Brain microvascular endothelial cell (primary cell): ENCODE measurements around the gene SP110.
"Not testable (repeated sequence)": the region's sequence is repeated elsewhere in the genome, so short reads cannot be mapped to it uniquely, and the experiment has no call there.

Experiments used
- DNase-seq: peaks from one replicate; pipeline ENCODE4 v3.0.0-alpha.2; 2020
- H3K27ac ChIP-seq: fragments of 250-450 bp; sonication (Bioruptor Pico); 2 replicates; pipeline ENCODE4 v1.5.1; 2020; ENCODE audit warnings: mild to moderate bottlenecking, moderate library complexity
- H3K27me3 ChIP-seq: fragments of 250-450 bp; sonication (Bioruptor Pico); replicated peaks from 2 replicates; pipeline ENCODE4 v1.5.1; 2020; ENCODE audit warnings: mild to moderate bottlenecking
- H3K36me3 ChIP-seq: fragments of 250-450 bp; sonication (Bioruptor Pico); replicated peaks from 2 replicates; pipeline ENCODE4 v1.5.1; 2020; ENCODE audit warnings: mild to moderate bottlenecking
- H3K4me3 ChIP-seq: 2 replicates; pipeline ENCODE4 v1.5.1; 2011; ENCODE audit warnings: low read depth, mild to moderate bottlenecking, control low read depth, low read length, moderate library complexity
- CTCF ChIP-seq: IDR thresholded peaks from 2 replicates; pipeline ENCODE4 v1.5.1; 2011; ENCODE audit warnings: low read depth, mild to moderate bottlenecking, moderate library complexity, low read length, control low read depth, inconsistent platforms; ENCODE audit errors: missing control alignments
- in situ Hi-C: cut with HindIII; loops from 2 replicates; pipeline ENCODE4 v1.10.0; 2017; ENCODE audit warnings: low sequenced_read_pairs, low pct_ligation_motif_present

Gene SP110

GRCh38 chr2:230230496-230231200 is 10.9 kb upstream of the SP110 start:
- H3K4me3 ChIP-seq: no peak overlapping the region
- H3K27ac ChIP-seq: peak overlapping the region; percentile 74
- TF ChIP-seq CTCF: no peak
- H3K36me3 ChIP-seq: no peaks in the 10 kb centered on the region
- no peaks in the 10 kb centered on the region for H3K27me3 ChIP-seq
- in situ Hi-C loops: no loop called here
- DNase-seq: no peak

GRCh38 chr2:230230087-230230486 is 10.3 kb upstream of the SP110 start:
- Histone ChIP-seq H3K27me3 (no peaks in the 10 kb centered on the region), H3K27ac (peak overlapping the region; percentile 74), H3K4me3 (no peak overlapping the region), H3K36me3 (no peaks in the 10 kb centered on the region)
- in situ Hi-C loops: no loop called here
- TF ChIP-seq CTCF: peak; percentile 14
- peak; percentile 93 for DNase-seq

GRCh38 chr2:230227216-230227615 is 7.4 kb upstream of the SP110 start:
- Histone ChIP-seq H3K27me3 (no peaks in the 10 kb centered on the region), H3K27ac (no peak overlapping the region), H3K4me3 (no peak overlapping the region), H3K36me3 (no peaks in the 10 kb centered on the region)
- no peak for DNase-seq
- TF ChIP-seq CTCF: no peak
- in situ Hi-C loops: no loop called here

DNA sequence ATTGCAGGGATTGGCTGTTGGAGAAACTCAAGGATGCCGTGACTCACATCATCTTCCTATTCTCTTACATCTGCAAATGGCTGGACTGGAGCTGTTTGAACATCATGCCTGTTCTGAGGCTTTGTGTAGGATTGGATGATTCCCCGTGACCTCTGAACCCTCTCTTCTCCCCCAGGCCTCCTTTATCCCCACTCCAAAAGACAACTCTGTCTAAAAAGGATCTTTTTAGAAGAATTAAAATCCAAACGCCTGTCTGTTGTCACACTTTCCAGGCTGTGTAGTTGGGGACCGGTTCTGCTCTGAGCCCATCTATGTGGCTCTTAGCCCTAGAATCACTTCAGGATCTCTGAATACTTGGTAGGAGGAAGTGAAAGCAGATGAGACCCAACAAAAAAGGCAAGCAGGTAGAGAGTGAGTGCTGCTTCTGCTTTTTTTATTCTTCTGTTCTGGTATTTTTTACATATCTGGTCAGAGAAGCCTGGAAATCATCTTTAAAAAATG is 6.3 kb upstream of the SP110 start:
- Histone ChIP-seq H3K4me3 (no peak overlapping the region), H3K36me3 (no peaks in the 10 kb centered on the region), H3K27me3 (no peaks in the 10 kb centered on the region), H3K27ac (no peak overlapping the region)
- in situ Hi-C loops: no loop called here
- DNase-seq: no peak
- TF ChIP-seq CTCF: no peak

GRCh38 chr2:230225486-230225885 is 5.7 kb upstream of the SP110 start, which contains the start of gene SP140:
Gene SP140, plus strand, starts transcription at chr2:230225736. Its CDS starts 109 bp downstream, at chr2:230225845.
- no peaks in the 10 kb centered on the region for H3K27me3 ChIP-seq
- DNase-seq: no peak
- H3K27ac ChIP-seq: no peak within 1 kb of the TSS
- in situ Hi-C loops: no loop called here
- H3K4me3 ChIP-seq: no peak within 1 kb of the TSS
- H3K36me3 ChIP-seq: no peaks in the 10 kb centered on the region
- no peak for TF ChIP-seq CTCF

GRCh38 chr2:230224458-230224857 is 4.7 kb upstream of the SP110 start:
- H3K4me3 ChIP-seq: no peak overlapping the region
- in situ Hi-C loops: no loop called here
- no peaks in the 10 kb centered on the region for H3K36me3 ChIP-seq
- H3K27me3 ChIP-seq: no peaks in the 10 kb centered on the region
- no peak for DNase-seq
- no peak for TF ChIP-seq CTCF
- H3K27ac ChIP-seq: no peak overlapping the region

DNA sequence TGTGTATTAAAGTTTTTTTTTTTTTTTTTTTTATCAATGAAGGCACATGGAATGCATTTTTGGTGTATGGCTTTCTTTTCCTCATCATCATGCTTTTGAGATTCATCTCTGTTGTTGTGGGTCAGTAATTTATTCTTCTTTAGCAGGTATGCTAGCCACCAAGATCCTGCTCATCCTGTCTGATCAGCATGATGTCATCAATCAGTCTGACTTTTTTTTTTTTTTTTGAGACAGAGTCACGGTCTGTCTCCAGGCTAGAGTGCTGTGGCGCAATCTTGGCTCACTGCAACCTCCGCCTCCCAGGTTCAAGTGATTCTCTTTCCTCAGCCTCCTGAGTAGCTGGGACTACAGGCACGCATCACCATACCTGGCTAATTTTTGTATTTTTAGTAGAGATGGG is 3.0 kb upstream of the SP110 start:
- H3K36me3 ChIP-seq, H3K4me3 ChIP-seq, H3K27ac ChIP-seq, in situ Hi-C loops, H3K27me3 ChIP-seq: not testable (repeated sequence)
- DNase-seq: peak; percentile 8
